KOPT-K1 (cell line): ENCODE results near the gene ZNF213.

Experiments used
- H3K27ac ChIP-seq: fragments of 200-600 bp; sonication (generic); 2 replicates; pipeline ENCODE4 v1.5.1; 2016; ENCODE audit warnings: antibody characterized with exemption, mild to moderate bottlenecking, low read depth, low read length; ENCODE audit not compliant: poor library complexity, severe bottlenecking
- H3K36me3 ChIP-seq: fragments of 200-600 bp; sonication (generic); 2 replicates; pipeline ENCODE4 v1.5.1; 2017; ENCODE audit warnings: antibody characterized with exemption, mild to moderate bottlenecking, low read length, moderate library complexity; ENCODE audit not compliant: insufficient read depth
- H3K9me3 ChIP-seq: fragments of 200-600 bp; sonication (generic); 2 replicates; pipeline ENCODE4 v1.5.1; 2017; ENCODE audit warnings: antibody characterized with exemption, low read length, mild to moderate bottlenecking; ENCODE audit not compliant: insufficient read depth, poor library complexity, severe bottlenecking

ZNF213 gene

GRCh38 chr16:3147757-3148104 lies 12.9 kb downstream of the ZNF213 start:
- Histone ChIP-seq H3K27ac (no peak overlapping the region), H3K9me3 (no peaks in the 10 kb centered on the region)

GRCh38 chr16:3148256-3149192 lies 13.7 kb downstream of the ZNF213 start:
- Histone ChIP-seq H3K9me3 (no peaks in the 10 kb centered on the region), H3K27ac (no peak overlapping the region), H3K36me3 (no peaks in the 10 kb centered on the region)

More at GRCh38 chr16:3147757-3148104, 12.9 kb downstream of the ZNF213 start:
- peaks cover 3% of the 10 kb centered on the region; the same call in 1 of the 2 replicates for H3K36me3 ChIP-seq

DNA sequence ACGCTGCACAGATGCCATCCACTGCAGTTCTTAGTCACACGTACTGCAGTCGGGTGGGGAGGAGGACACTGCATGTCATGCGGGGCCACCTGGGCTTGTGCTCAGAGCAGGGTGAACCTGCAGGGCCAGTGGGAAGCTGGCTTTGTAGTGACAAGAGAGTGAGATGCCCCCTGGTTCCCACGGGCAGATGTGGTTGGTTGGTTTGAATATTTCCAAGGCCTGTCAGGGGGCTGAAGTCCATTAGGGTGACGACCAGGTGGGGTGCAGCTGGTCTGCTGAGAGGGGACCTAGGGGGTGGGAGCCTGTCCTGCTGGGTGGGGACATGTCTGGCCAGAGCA lies 14.3 kb downstream of the ZNF213 start:
- H3K9me3 ChIP-seq: no peaks in the 10 kb centered on the region
- H3K27ac ChIP-seq: no peak overlapping the region
- H3K36me3 ChIP-seq: no peaks in the 10 kb centered on the region

DNA sequence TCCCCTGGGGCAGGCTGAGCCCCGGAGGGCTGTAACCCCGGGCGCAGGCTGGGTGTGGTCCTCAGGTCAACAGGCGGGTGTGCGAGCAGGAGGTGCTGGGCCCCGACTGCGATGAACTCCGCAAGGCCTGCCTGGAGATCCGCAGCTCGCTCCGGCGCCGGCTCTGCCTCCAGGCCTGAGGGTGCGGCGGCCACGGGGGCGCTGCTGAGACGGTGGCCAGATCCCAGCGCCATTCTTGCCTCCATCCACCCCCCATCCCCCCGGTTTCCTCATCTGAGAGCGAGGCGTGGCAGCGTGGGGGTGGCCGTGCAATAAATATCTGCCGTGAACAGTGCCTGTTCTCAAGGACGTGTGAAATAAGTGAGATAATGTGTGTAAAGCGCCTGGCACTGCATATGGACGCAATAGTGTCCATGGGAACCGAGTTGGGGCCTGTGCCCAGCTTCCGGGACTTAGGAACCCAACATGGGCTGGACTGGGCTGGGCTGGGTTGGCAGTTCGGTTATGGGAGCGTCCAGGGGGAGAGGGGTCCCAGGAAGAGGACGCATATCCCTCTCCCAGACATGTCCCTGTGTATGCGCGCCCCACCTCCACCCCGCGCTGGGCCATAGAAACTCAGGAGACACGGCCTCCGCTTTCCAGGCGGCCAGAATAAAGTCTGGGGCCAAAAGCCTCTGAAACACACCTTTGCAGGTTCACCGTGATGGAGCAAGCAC lies 15.0 kb downstream of the ZNF213 start:
- H3K36me3 ChIP-seq: no peaks in the 10 kb centered on the region
- no peaks in the 10 kb centered on the region for H3K9me3 ChIP-seq
- H3K27ac ChIP-seq: peak overlapping the region; percentile 35

DNA sequence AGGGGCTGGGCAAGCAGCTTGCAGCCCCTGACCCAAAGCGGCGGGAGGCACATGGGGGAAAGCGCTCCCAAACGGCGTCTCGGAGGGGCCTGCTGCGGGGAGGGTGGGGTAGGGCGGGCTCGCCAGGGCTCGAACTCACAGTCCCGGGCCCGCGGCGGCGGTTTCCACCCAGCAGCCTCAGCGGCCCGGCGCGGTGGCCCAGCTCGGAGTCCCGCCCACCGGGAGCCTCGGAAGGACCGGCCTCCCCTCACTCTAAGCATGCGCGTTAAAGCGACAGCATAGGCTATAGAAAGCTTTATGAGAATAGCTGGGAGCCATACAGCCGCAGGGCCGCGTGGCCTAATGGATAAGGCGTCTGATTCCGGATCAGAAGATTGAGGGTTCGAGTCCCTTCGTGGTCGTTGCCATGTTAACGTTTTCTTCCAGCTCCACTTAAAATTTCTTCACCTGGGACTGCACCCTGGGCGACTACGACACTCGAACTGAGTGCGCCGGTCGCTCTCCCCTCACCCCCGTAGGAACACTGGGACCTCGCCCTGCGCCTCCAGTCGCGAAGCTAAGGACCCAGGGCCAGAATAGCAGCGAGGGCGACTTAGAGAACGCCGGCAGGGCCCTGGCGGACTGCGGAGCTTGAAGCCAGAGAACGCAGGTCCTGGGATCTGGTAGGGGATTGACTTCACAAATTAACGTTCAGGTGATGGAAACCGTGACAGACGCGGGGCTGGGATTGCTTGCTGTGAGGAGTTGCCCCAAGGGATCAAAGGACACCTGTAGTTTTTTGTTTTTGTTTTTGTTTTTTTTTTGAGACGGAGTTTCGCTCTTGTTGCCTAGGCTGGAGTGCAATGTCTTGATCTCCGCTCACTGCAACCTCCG lies 15.8 kb downstream of the ZNF213 start:
- peak overlapping the region; percentile 51 for H3K27ac ChIP-seq

GRCh38 chr16:3152027-3152276 lies 17.1 kb downstream of the ZNF213 start:
- Histone ChIP-seq H3K27ac (no peak overlapping the region), H3K36me3 (no peaks in the 10 kb centered on the region)

More for the DNA sequence above, 15.8 kb downstream of the ZNF213 start:
- no peaks in the 10 kb centered on the region for H3K36me3 ChIP-seq
- no peaks in the 10 kb centered on the region for H3K9me3 ChIP-seq

DNA sequence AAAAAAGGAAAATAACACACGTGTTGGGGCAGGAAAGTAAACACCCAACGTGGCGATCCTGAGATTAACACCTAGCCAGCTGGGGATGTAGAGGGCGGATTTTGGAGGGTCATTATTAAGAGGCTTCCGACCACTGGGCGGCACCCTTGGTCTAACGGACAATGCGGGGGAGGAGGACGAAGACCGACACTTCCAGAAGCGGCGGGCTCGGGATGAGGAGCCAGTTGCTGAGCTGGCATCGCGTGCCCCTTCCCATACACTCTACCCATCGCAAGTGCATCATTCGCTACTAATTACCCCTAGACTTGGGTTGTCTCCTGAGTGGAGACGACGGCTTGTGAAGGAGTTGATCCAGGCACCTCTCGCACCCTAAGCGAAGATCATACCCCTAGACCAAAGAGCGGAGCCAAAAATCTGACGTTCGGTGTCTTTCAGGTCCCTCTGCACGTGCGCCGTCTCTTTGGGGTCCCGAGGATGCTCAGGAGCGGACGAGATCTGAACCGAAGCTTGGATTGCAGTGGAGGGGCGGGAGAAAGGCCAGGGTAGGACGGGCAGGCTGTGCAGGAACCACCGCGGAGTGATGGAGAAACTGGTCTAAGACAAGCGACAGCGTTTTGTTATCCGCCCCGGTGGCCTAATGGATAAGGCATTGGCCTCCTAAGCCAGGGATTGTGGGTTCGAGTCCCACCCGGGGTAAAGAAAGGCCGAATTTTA lies 17.6 kb downstream of the ZNF213 start:
- no peak overlapping the region for H3K27ac ChIP-seq
- H3K36me3 ChIP-seq: no peaks in the 10 kb centered on the region
- no peaks in the 10 kb centered on the region for H3K9me3 ChIP-seq

More at GRCh38 chr16:3152027-3152276, 17.1 kb downstream of the ZNF213 start:
- no peaks in the 10 kb centered on the region for H3K9me3 ChIP-seq

DNA sequence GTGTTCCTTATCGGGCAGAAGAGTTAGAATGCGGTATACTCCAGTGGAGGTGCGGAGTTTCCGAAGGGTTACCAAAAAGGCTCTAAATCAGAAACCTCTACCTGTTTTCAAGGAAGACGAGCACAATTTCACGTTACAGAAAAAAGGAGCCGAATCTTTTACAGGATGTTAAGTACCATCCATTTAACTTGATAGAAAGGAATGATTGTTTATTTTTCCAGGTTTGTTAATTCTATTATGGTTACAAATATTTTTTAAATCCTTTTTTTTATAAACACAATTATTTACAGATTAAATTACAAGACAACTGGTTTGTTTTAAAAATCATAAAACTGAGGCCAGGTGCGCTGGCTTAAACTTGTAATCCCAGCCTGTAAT lies 18.2 kb downstream of the ZNF213 start:
- H3K27ac ChIP-seq: no peak overlapping the region
- no peaks in the 10 kb centered on the region for H3K9me3 ChIP-seq
- no peaks in the 10 kb centered on the region for H3K36me3 ChIP-seq

GRCh38 chr16:3155181-3155580 lies 20.4 kb downstream of the ZNF213 start:
- H3K27ac ChIP-seq: no peak overlapping the region
- H3K36me3 ChIP-seq: no peaks in the 10 kb centered on the region
- no peaks in the 10 kb centered on the region for H3K9me3 ChIP-seq

DNA sequence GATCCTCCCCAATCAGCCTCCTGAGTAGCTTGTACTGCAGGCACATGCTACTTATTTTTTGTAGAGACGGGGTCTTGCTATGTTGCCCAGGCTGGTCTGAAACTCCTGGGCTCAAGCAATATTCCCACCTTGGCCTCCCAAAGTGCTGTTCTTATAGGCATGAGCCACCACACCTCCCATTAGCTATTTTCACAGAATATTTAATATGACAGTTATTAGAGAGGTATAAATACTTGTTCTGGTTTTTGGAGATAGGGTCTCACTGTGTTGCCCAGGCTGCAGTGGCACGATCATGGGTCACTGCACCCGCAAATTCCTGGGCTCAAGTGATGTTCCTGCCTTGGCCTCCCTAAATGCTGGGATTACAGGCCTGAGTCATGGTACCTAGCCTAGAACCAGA lies 21.1 kb downstream of the ZNF213 start:
- Histone ChIP-seq H3K36me3 (no peaks in the 10 kb centered on the region), H3K27ac (no peak overlapping the region), H3K9me3 (no peaks in the 10 kb centered on the region)

DNA sequence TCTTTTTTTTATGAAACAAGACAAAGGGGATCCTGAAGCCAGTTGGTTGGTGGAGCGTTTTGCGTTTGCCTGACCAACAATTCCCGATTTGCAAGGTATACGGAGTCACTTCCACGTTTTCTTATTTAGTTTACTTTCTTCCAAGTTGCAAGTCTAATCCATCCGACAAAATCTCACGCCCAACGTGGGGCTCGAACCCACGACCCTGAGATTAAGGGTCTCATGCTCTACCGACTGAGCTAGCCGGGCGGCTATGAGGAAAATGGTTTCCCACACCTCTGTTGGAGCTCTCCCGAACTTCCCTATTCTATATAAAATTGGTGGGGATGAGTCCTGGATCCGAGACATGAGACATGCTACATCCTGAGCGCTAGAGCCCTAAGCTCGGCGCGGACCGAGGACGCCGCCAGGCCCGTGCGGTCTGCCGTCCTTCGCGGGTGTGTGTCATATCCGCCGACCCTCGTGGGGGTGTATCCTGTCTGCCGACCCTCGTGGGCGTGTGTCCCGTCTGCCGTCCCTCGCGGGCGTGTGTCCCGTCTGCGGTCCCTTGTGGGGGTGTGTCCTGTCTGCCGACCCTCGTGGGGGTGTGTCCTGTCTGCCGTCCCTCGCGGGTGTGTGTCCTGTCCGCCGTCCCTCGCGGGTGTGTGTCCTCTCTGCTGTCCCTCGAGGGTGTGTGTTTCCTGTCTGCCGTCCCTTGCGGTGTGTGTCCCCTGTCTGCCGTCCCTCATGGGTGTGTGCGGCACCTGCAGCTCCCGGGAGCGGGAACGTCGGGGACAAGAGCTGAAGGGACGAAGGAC lies 22.6 kb downstream of the ZNF213 start:
- H3K9me3 ChIP-seq: no peaks in the 10 kb centered on the region
- H3K27ac ChIP-seq: peak overlapping the region; percentile 84
- no peaks in the 10 kb centered on the region for H3K36me3 ChIP-seq

- Histone ChIP-seq H3K9me3 (no peaks in the 10 kb centered on the region), H3K36me3 (no peaks in the 10 kb centered on the region), H3K27ac (peak overlapping the region; percentile 84)
Observed at GRCh38 chr16:3158026-3158509, 23.2 kb downstream of the ZNF213 start.

- no peaks in the 10 kb centered on the region for H3K9me3 ChIP-seq
- peak overlapping the region; percentile 84 for H3K27ac ChIP-seq
- H3K36me3 ChIP-seq: no peaks in the 10 kb centered on the region
Observed at GRCh38 chr16:3158510-3159314, 23.9 kb downstream of the ZNF213 start.
